ENCODE results near the gene SCP2.

DNA sequence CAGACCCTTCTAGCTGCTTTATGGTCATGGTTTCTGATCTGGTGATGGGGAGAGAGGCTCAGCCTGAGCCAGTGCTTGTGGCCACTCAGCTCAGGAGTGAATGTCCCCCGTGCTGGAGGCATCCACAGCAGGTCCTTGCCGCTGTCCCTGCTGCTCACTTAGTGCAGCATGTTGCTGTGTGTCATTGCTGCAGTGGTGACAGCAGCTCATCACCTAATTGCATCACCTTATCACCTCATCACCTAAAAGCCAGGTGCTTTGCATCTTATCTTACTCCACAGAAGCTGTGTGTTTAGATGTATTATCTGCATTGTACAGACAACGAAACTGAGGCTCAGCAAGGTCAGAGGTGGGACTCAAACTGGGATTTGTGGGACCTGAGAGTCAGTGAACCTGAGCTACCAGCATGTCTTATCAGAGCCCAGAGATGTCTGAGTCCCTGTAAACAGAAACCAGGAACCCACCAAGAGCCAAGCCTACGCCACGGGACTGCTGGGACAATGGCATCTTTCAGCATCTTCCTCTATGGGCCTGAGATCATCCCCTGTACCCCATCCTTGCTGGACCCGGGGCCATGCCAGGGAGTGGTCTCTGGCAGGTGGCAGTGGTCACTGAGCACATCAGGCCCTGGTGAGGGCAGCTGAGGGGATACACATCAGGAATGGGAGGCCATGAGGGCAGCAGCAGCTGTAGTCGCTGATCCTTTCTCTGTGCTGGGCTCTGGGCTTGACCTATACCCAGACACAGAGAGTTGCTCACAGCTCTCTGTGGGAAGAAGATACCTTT is 141.4 kb downstream of the SCP2 start:
- TF ChIP-seq, protein P1, sequence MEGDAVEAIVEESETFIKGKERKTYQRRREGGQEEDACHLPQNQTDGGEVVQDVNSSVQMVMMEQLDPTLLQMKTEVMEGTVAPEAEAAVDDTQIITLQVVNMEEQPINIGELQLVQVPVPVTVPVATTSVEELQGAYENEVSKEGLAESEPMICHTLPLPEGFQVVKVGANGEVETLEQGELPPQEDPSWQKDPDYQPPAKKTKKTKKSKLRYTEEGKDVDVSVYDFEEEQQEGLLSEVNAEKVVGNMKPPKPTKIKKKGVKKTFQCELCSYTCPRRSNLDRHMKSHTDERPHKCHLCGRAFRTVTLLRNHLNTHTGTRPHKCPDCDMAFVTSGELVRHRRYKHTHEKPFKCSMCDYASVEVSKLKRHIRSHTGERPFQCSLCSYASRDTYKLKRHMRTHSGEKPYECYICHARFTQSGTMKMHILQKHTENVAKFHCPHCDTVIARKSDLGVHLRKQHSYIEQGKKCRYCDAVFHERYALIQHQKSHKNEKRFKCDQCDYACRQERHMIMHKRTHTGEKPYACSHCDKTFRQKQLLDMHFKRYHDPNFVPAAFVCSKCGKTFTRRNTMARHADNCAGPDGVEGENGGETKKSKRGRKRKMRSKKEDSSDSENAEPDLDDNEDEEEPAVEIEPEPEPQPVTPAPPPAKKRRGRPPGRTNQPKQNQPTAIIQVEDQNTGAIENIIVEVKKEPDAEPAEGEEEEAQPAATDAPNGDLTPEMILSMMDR (IDR thresholded peaks at IDR 0.05; ENCODE audit: borderline replicate concordance, extremely low read depth, low read length, poor library complexity, severe bottlenecking), result no peak
- no peak for TF ChIP-seq EZH2 (IDR thresholded peaks at IDR 0.05; ENCODE audit: borderline replicate concordance, low read depth, low read length, severe bottlenecking)

Measured in DND-41 (cell line).